Measurements from ENCODE around the gene SS18.

Gene SS18

DNA sequence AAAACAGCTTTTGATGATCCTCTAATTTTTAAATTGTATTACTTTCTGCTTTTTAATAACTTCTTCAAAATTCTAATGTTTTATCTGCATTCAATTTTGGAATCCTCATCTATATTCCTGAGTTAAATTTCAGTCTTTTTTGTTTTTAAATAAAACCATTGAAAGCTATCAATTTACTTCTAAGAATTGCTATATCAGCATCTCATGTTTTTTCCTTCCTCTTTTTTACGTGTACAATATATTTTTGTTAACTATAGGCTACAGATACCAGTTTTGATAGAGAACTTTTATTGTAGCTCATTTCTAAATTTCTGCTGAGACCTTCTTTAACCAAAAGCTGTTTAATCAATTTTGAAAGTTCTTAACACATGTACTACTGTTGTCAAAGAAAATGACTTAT lies 84.5 kb downstream of the SS18 start:
- H3K4me3 ChIP-seq (ENCODE audit: insufficient read depth, low read length, poor library complexity, severe bottlenecking) = no peak overlapping the region
- peak overlapping the region; percentile 7; the same call in 1 of the 2 replicates for H3K27ac ChIP-seq (ENCODE audit: low read depth, low read length)
- H3K9me2 ChIP-seq (replicated peaks; ENCODE audit: insufficient read depth, low read length) = no peaks in the 10 kb centered on the region
- H2AFZ ChIP-seq (ENCODE audit: low read depth, low read length, severe bottlenecking) = no peak overlapping the region
- TF ChIP-seq EZH2phosphoT487 (conservative IDR thresholded peaks at IDR 0.05; ENCODE audit: low read length) = no peak
- TF ChIP-seq, protein P1, sequence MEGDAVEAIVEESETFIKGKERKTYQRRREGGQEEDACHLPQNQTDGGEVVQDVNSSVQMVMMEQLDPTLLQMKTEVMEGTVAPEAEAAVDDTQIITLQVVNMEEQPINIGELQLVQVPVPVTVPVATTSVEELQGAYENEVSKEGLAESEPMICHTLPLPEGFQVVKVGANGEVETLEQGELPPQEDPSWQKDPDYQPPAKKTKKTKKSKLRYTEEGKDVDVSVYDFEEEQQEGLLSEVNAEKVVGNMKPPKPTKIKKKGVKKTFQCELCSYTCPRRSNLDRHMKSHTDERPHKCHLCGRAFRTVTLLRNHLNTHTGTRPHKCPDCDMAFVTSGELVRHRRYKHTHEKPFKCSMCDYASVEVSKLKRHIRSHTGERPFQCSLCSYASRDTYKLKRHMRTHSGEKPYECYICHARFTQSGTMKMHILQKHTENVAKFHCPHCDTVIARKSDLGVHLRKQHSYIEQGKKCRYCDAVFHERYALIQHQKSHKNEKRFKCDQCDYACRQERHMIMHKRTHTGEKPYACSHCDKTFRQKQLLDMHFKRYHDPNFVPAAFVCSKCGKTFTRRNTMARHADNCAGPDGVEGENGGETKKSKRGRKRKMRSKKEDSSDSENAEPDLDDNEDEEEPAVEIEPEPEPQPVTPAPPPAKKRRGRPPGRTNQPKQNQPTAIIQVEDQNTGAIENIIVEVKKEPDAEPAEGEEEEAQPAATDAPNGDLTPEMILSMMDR (IDR thresholded peaks at IDR 0.05; ENCODE audit: insufficient read depth, low read length, poor library complexity, severe bottlenecking) = no peak
- H3K4me2 ChIP-seq (ENCODE audit: low read depth, low read length, poor library complexity, severe bottlenecking) = no peak overlapping the region
- H3K9me3 ChIP-seq (ENCODE audit: insufficient read depth, low read length) = no peaks in the 10 kb centered on the region
- no peaks in the 10 kb centered on the region for H4K20me1 ChIP-seq (ENCODE audit: low read depth, low read length)
- no peak overlapping the region for H3K9ac ChIP-seq (ENCODE audit: low read length)
- H3K79me2 ChIP-seq (ENCODE audit: insufficient read depth, low read length) = no peaks in the 10 kb centered on the region
- peaks cover 16% of the 10 kb centered on the region for H3K36me3 ChIP-seq (ENCODE audit: low read length)
- no peaks in the 10 kb centered on the region for H3K27me3 ChIP-seq (ENCODE audit: low read length)
- H3F3A ChIP-seq (ENCODE audit: insufficient read depth) = peaks cover 53% of the 10 kb centered on the region

DNA sequence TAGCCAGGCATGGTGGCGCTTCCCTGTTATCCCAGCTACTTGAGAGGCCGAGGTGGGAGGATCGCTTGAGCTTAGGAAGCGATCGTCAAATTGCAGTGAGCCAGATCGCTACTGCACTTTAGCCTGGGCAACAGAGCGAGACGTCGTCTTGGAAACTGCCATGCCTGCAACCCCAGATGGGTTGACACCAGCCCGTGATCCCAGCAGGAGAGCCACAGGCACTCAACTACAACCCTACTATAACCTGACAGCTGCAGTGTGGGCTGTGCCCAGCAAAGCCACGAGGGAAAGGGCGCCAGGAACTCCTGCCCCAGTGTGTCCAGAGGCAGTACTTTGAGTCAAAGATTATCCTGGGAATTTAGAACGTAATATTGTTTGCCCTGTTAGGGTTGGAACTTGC lies 85.6 kb downstream of the SS18 start:
- Histone ChIP-seq H3K9me2 (replicated peaks; ENCODE audit: insufficient read depth, low read length) (no peaks in the 10 kb centered on the region), H3K27me3 (ENCODE audit: low read length) (no peaks in the 10 kb centered on the region), H3F3A (ENCODE audit: insufficient read depth) (peaks cover 41% of the 10 kb centered on the region), H2AFZ (ENCODE audit: low read depth, low read length, severe bottlenecking) (no peak overlapping the region), H3K9me3 (ENCODE audit: insufficient read depth, low read length) (no peaks in the 10 kb centered on the region), H3K36me3 (ENCODE audit: low read length) (peaks cover 7% of the 10 kb centered on the region), H3K9ac (ENCODE audit: low read length) (no peak overlapping the region), H3K4me2 (ENCODE audit: low read depth, low read length, poor library complexity, severe bottlenecking) (no peak overlapping the region), H3K79me2 (ENCODE audit: insufficient read depth, low read length) (no peaks in the 10 kb centered on the region), H4K20me1 (ENCODE audit: low read depth, low read length) (no peaks in the 10 kb centered on the region), H3K4me3 (ENCODE audit: insufficient read depth, low read length, poor library complexity, severe bottlenecking) (no peak overlapping the region), H3K27ac (ENCODE audit: low read depth, low read length) (no peak overlapping the region)
- no peak for TF ChIP-seq EZH2phosphoT487 (conservative IDR thresholded peaks at IDR 0.05; ENCODE audit: low read length)
- TF ChIP-seq, protein P1 (IDR thresholded peaks at IDR 0.05; ENCODE audit: insufficient read depth, low read length, poor library complexity, severe bottlenecking) = no peak

DNA sequence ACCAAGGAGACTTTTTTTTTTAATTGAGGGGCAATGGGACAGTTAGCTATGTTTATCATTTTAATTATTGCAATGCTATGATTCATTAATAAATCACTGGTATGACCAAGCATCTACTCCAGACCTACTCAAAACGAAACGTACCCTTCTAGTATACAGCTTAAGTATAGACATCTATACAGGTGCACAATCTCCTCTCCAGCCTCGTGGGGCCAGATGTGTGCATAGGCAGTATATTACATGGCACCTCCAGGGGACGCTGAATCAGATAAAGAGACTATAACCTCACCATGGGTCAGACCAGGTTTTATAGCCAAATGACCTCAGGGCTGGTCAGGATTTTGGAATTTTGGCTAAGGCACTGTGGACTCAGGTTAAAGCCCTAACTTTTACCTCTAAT lies 86.6 kb downstream of the SS18 start:
- no peak for TF ChIP-seq EZH2phosphoT487 (conservative IDR thresholded peaks at IDR 0.05; ENCODE audit: low read length)
- TF ChIP-seq, protein P1 (IDR thresholded peaks at IDR 0.05; ENCODE audit: insufficient read depth, low read length, poor library complexity, severe bottlenecking) = no peak
- Histone ChIP-seq H3K36me3 (ENCODE audit: low read length) (0 out of 2 replicates have a peak, but pooled peaks cover 4% of the 10 kb centered on the region), H2AFZ (ENCODE audit: low read depth, low read length, severe bottlenecking) (no peak overlapping the region), H3K4me2 (ENCODE audit: low read depth, low read length, poor library complexity, severe bottlenecking) (no peak overlapping the region), H3K9me2 (replicated peaks; ENCODE audit: insufficient read depth, low read length) (no peaks in the 10 kb centered on the region), H3K27me3 (ENCODE audit: low read length) (no peaks in the 10 kb centered on the region), H3F3A (ENCODE audit: insufficient read depth) (peaks cover 33% of the 10 kb centered on the region), H3K27ac (ENCODE audit: low read depth, low read length) (no peak overlapping the region), H3K9ac (ENCODE audit: low read length) (no peak overlapping the region), H3K79me2 (ENCODE audit: insufficient read depth, low read length) (no peaks in the 10 kb centered on the region), H4K20me1 (ENCODE audit: low read depth, low read length) (no peaks in the 10 kb centered on the region), H3K4me3 (ENCODE audit: insufficient read depth, low read length, poor library complexity, severe bottlenecking) (no peak overlapping the region), H3K9me3 (ENCODE audit: insufficient read depth, low read length) (no peaks in the 10 kb centered on the region)
